Gastrocnemius medialis (tissue), 4 donors: ENCODE results near the gene ABCA13.

Experiments
- POLR2A ChIP-seq, 2 donors: fragments of 450-650 bp; IDR thresholded peaks; one replicate each; pipeline ENCODE4 v1.6.1; 2017; ENCODE audit warnings: antibody characterized with exemption in 2 of 2, mild to moderate bottlenecking in 2 of 2, moderate library complexity in 2 of 2
- TF ChIP-seq, protein P1 (sequence below), 5 experiments: fragments of 450-650 bp in 3 of 5; fragments of 200-600 bp in 2 of 5; sonication (generic) in 2 of 5; IDR thresholded peaks in 4 of 5; conservative IDR thresholded peaks in 1 of 5; 1 replicate in 4 of 5; 2 replicates in 1 of 5; pipeline ENCODE4 v1.5.1; 2016 to 2019; ENCODE audit warnings: antibody characterized with exemption in 5 of 5, mild to moderate bottlenecking in 3 of 5, moderate library complexity in 3 of 5

DNA sequence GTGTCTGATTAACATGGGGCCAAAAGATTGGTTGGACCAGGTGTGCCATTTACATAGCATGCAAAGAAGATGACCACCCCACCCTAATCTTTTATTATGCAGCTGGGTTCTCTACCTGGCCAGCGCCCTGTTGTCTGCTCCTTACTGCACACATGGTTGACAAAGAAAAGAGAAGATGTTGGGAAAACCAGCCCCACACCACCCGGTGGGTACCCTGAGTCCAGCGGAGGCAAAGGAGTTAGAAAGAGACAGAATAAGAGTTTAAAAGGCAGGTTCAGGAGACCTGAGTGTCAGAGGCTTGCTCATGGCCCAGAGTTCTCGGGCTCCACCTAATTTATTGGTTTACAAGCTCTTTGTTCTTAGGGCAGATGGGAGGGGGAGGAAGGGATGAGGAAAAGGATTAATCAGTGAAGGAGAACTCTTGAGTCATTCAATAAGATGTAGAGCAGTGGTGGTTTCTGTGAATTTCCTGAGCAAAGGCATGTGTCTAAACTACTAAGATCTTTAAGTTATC lies 24.1 kb upstream of the ABCA13 start:
- TF ChIP-seq, protein P1, sequence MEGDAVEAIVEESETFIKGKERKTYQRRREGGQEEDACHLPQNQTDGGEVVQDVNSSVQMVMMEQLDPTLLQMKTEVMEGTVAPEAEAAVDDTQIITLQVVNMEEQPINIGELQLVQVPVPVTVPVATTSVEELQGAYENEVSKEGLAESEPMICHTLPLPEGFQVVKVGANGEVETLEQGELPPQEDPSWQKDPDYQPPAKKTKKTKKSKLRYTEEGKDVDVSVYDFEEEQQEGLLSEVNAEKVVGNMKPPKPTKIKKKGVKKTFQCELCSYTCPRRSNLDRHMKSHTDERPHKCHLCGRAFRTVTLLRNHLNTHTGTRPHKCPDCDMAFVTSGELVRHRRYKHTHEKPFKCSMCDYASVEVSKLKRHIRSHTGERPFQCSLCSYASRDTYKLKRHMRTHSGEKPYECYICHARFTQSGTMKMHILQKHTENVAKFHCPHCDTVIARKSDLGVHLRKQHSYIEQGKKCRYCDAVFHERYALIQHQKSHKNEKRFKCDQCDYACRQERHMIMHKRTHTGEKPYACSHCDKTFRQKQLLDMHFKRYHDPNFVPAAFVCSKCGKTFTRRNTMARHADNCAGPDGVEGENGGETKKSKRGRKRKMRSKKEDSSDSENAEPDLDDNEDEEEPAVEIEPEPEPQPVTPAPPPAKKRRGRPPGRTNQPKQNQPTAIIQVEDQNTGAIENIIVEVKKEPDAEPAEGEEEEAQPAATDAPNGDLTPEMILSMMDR (IDR thresholded peaks at IDR 0.05 in 4 of 5, conservative IDR thresholded peaks at IDR 0.05 in 1 of 5), result no peak
- no peak for TF ChIP-seq POLR2A (IDR thresholded peaks at IDR 0.05)
